HG03066 (cell line): ENCODE data around the gene GALNT13.

Source experiments
- ATAC-seq: cut with Tn5 transposase; IDR thresholded peaks from one replicate; pipeline ENCODE4 v1.9.1; 2021; ENCODE audit warnings: low read depth; ENCODE audit not compliant: unreplicated experiment

Gene GALNT13

DNA sequence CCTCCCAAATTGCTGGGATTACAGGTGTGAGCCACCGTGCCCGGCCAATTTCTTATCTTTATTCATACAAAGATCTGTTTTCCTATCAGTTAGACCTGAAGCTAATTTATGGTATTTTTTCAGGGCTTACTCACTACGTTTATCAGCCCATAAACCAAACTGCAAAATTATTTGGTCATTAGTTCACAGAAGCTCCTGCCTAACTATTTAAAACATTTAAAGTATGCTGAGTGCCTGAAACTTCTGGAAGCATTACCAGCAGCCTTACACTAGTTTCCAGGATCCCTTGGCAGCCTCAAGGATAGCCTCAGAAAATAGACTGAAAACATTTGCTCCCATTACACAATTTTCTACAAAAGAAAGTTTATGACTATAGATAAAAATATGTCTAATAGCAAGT lies 68.8 kb downstream of the GALNT13 start:
- ATAC-seq, result no peak

DNA sequence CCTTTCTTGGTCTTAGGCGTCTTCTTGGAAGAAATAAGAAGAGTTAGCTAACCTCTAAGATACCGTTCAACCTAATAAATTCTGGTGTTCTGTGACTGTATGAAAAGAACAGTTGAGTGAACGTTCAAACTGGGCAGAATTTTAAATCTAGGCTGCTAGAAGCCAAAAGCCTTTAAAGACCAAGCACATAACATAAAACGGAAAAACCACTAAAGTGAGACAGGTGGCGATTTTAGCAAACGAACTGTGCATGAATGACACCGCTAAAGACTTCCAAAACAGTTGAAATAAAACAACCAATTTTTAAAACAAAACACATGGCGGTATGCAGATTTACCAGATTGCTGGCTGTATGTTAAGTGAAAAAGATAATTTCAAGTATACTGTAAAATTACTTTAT lies 73.1 kb downstream of the GALNT13 start:
- no peak for ATAC-seq

DNA sequence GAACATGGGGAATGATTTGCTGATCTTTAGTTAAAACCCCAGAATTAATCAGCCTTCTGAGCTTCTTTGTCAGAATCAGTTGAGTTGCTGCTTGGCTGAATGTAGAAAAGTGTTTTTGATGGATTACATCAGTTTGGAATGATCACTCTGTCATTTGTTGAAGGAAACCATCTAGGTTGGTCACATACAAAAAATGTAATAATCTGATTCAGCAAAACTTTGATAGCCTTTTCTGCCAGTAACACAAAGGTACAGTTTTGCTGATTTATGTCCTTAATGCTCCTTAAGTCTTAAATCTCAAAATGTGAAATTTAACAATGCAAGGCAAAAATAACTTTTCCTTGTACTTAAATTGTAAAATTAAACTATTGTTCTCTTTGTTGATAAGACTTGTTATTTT lies 74.3 kb downstream of the GALNT13 start:
- ATAC-seq, result no peak

DNA sequence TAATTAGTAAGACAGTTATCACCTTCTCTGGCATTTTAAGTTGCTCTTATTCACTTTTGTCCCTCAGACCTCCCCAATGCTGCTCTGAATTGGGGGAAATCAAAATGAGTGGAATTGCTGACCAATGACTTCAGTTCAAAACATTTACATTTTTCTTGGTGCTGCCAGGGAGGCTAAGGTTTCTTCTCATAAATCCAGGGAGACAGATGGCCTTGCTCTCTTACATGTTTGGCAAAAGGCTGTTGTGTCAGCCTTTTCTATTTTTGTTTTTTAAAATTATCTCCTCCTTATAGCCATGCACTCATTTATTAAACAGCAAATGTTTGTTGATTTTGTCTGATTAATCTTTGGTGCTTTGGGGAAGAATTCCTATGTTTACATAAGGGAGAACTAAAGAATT lies 82.0 kb downstream of the GALNT13 start:
- no peak for ATAC-seq

DNA sequence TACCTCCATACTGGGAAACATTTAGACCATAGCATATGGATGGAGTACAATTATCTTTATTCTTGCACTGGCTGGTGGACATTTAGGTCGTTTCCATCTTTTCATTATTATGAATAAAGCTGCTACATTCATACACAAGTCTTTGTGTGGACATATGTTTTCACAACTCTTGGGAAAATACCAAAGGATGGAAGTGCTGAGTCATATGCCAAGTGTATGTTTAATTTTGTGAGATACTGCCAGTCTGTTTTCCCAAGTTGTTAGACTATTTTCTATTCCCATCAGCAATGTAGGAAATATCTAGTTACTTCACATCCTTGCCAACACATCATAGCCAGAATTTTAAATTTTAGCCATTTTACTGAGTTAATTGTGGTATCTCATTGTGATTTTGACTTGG lies 91.5 kb downstream of the GALNT13 start:
- ATAC-seq, result no peak

DNA sequence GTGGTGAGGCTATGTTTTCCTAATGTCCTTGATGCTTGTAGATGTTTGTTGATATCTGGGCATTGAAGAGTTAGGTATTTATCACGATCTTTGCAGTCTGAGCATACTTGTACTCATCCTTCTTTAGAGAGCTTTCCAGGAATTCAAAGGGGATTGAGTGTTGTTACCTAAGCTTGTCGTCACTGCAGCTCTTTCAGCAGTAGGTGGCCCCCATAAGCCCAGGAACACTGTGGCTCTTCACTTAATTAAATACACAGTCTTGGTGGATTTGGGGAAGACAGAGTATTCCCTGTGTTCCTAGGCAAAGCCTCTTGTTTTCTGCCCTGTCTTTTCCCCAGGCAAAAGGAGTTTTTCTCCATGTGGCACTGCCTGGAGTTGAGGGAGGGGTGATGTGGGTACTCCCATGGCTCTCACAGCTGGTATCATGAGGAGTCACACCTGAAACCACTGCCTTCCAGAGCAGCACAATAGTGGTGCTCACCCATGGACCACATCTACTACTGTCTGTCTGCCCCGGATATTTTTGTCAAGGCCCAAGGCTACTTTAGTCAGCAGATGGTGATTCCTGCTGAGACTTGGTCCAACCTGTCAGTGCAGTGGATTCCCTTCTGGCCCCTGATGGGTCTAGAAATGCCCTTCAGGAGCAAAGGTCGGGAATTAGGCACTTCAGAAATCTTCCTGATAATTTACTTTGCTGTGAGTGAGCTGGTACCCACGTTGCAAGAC lies 95.7 kb downstream of the GALNT13 start:
- no peak for ATAC-seq

DNA sequence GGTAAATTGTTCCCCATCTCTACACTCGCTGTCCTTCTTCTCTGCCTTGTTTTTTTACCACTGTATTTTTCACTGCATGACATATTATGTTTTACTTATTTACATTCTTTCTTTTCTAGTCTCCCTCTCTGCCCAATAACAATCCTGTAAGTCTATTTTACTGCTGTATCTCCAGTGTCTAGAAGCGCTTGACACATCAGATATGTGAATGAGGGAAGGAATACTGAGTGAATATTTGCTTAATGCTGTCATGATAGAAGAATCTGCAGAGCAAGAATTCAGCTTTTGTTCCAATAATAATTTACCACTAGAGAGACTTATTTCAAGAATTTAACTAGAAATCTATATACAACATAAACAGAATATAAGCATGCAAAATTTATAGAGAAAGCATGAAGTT lies 99.5 kb downstream of the GALNT13 start:
- no peak for ATAC-seq

DNA sequence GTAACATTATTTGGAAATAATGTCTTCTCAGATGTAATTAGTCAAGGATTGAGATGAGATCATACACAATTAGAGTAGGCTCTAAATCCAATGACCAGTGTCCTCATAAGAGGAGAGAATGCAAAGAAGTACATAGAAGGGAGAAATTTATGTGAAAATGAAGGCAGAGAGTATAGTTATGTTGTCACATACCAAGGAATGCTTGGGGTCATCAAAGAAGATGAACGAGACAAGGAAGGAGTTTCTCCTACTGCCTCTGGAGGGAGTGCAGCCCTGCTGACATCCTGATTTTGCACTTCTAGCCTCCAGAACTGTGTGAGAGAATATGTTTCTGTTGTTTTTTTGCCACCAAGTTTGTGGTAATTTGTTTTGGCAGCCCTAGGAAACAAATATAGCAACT lies 100.1 kb downstream of the GALNT13 start:
- no peak for ATAC-seq

DNA sequence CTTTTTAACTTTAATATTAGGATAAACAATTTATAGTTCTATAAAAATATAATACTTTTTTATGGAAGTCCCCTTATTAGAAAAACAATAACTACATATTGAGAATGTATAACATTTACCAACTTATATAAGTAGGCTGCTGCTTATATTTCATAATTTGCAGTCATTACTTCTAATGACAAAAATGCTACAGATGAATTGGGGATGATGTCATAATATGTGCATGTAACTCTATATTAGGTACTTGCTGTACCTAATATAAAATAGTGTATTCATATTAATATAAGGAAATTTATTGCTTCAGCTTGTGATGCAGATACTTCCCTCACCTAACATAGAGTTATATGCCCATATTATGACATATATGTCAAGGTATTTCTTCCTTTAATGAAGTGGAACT lies 100.7 kb downstream of the GALNT13 start:
- ATAC-seq, result no peak

DNA sequence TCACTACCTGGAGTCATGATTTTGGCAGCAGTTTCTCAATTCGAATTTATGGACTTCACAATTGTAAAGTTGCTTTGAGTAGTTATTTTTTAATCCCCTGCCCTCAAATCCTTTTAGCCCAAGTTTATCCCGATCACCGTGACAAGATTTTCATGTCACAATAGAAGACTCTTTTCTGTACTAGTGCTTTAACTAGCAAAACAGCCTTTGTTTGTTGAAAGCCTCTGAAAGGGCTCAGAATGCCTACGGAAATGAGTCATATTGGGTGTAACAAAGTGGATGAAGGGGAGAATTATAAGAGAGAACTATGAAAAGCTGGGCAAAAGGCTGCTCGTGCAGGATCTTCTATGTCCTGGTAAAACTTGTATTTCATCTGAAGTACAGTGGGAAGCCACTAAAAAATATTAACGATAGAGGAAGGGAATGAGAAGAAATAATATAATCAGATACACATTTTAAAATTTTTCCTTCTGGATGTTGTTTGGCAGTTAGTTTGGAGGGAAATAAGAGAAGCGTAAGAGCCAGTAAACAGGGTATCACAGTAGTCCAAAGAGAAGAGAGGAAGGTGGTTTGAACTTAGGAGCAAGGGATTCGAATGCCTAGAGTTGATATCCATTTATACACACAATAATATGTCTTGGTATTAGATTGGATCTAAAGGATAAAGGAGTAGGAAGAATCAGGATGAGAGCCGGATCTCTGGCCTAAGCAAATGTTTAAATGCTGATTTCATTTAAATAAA lies 114.9 kb downstream of the GALNT13 start:
- ATAC-seq, result no peak

DNA sequence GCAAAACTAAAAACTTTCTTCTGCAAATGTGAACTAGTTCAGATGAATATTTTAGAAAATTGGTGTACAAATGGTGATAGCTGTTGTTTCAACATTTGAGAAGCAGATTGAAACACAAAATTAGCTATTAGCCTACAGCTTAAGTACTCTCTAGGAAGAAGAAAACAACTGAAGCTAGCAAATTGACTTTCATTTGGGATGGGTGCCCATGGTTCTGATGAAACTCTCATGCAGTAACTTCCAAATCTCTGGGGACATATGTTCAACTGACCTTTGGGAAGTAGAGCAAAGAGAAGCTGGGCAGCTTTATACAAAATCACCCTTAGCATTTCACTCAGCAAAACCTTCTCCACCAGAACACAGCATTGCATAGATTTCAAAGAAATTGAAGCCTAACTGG lies 119.0 kb downstream of the GALNT13 start:
- ATAC-seq, result no peak

DNA sequence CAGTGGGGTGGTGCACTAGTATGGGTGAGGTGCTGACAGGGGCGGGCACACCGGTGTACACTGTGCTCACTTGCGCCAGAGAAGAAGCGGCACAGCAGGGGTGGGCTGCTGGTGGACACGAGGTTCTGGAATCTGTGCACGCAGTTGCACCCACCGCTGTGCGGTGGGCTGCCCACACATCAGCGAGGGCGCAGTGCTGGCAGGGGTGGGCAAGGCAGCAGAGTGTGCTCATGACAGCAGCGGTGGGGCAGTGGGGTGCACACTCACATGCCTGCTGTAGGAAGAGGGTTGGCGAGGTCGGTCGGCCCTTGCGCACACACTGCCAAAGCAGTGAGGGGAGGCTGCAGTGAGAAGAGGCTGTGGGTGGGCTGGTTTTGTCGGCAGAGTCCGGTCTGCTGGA lies 141.8 kb downstream of the GALNT13 start:
- ATAC-seq, result no peak

DNA sequence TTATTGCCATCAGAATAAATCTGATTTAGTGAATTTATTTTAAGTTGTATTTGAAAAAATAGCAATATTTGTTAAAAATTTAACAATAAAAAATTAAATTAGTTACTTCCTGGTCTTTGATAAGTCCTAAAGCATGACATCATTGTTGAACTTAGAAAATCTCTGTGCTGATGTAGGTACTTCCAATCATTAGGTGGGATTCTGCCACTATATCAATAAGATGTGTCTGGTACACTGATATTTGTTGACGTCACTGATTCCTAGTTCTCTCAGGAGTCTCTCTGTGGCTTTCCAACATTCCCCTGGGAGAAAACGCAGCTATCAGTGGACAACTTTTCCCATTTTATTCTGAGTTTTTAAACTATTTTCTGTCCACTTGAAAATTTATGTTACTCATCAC lies 143.5 kb downstream of the GALNT13 start:
- ATAC-seq, result no peak

DNA sequence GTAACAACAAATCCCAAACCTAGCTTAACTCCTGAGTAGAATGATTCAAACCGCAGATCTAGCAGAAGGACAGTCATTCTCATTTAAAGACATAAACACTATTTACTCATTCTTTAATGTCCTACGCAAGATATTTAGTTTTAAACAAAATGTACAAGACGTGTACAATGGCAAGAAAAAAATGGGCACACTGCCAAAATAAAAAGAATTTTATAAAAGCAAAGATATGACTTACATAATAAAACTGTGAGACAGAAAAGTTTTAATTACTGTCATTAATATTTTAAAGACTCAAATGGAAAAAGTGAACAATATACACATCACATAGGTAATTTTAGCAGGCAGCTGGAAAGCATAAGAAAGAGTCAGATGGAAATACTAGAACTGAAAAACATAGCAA lies 157.8 kb downstream of the GALNT13 start:
- no peak for ATAC-seq

DNA sequence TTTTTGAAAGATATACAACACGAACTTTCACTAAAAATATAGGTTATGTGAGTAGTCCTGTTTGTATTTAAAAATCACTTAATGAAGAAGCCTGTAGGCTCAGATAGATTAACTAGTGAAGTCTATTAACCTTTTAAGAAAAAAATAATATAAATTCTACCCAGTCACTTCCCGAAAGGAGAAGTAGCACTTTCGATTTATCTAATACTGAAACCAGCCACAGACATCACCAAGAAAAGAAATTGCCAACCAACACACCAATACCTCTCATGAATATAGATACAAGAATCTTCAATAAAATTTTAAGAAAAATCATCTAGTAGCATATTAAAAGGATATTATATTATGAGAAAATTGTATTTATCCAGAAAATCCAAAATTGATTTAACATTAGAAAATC lies 160.5 kb downstream of the GALNT13 start:
- no peak for ATAC-seq

DNA sequence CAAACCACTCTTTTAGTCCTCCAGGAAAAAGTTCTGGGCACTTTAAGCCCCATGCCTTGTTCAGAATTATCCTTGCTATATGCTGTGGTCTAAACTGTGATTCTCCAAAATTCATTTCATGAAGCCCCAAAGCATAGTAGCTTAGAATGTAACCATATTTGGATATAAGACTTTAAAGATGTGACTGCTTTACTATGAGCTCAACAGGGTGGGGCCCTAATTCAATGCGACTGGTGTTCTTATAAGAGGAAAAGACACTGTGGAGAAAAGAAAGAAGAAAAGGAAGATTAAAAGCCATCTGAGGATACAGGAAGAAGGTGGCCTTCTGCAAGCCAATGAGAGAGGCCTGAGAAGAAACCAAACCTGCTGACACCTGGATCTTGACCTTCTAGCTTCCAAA lies 174.8 kb downstream of the GALNT13 start:
- ATAC-seq, result no peak

DNA sequence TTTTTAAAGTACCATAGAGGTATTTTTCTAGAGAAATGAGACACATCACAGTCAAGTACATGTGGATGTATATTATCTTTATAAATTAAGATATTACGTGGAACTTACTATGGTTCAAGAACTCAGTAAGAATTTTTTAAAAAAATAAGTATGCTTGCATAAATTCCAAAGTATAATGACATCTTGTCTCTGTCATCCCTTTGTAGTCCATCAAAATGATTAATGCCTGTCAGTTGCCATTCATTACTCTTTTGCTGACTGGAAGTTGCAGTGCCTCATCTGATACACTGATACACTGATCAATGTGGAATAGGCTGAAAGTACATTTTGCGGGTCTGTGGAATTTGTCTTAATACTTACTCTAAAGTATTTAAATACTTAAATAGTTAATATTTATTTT lies 177.2 kb downstream of the GALNT13 start:
- no peak for ATAC-seq

DNA sequence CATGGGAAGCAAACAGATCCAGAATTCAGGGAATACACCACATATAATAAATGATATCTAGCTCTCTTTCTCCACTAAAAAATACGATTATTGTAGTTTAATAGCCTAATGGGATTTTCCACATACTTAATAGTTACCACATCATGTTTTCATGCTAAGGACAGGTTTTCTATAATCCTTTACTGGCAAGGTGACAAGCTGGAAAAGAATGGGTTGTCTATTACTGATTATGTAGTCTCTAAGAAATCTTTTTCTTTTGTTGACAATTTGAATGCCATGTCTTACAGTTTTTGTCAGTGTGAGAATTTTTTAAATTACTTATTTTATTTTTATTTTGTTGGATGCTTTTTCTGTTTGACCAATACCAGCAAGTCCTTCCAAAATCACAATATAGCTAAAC lies 177.8 kb downstream of the GALNT13 start:
- no peak for ATAC-seq

DNA sequence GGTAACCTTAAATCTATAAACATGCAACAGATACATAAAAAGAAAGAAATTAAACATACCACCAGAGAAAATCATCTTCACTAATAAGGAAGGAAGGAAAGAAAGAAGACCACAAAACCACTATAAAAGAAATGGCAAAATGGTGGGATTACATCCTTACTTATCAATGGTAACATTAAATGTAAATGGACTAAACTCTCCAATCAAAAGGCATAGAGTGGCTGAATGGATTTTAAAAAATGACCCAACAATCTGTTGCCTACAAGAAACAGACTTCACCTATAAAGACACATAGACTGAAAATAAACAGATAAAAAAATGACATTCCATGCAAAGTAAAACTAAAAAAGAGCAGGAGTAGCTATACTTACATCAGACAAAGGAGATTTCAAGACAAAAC lies 195.4 kb downstream of the GALNT13 start:
- ATAC-seq, result no peak

DNA sequence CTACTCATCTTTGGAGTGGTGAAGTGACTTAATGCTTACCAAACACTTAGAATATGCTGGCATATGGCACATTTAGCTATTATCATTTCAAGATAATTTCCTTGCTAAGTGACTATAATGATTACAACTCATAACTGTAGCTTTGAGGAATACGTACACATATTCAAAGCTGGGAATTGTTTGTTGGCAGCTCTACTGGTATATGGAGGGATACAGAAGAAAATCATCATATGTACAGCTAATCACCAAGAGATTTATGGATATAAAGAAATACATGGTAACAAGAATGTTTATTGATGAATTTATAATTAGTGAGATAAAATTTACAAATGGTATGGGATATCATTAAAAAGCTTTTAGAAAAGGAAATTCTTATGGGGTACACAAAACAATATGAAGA lies 207.2 kb downstream of the GALNT13 start:
- ATAC-seq, result no peak

DNA sequence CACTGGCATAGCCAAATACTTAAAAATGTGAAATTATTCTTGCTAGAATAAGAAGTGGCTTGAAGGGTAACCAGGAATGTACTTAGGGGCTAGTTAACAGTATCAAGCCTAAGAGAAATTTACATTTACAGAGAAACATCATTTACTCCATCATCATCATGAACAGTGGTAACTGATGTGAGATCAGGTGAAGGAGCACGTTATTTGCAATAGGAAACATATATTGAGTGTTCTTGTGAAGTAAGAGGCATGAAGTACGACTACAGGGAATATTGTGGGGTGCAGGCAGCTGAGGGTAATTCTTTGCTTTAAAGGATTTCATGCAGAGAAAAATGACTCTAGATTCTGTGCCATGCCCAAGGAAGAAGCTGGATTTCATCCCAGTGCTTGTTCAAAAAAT lies 220.8 kb downstream of the GALNT13 start:
- no peak for ATAC-seq

DNA sequence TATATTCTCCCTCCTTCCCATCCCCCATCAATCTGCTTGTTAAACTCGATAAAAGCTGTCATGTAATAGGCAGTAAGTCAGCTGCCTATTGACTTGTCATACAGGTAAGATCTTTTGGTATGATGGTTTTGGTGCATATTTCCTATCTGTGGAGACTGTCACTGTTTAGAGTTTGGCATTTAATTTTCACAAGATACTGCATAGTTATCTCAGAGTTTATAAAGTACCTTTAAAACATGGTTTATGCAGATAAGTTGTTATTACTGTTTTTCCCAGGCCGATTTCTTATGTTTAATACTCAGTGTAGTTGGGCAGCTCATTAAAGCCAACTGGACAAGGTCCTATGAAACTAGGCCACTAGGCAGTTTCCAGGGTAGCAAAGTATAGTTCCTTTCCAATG lies 222.1 kb downstream of the GALNT13 start:
- ATAC-seq, result no peak
